HepG2 (cell line): ENCODE measurements around the gene MIGA2. TPM values are rescaled to one million over a fixed set of nuclear protein-coding genes. Genes with fewer than 3 reads are reported as not detected.

Source experiments
- CENPX ChIP-seq: sonication (generic); formaldehyde crosslinking; IDR thresholded peaks from 2 replicates; pipeline ENCODE4 v1.9.0; 2021; ENCODE audit warnings: mild to moderate bottlenecking, missing genetic modification reagents, moderate library complexity
- FOXO1 ChIP-seq: sonication (generic); formaldehyde crosslinking; IDR thresholded peaks from 2 replicates; pipeline ENCODE4 v1.4.0; 2020; ENCODE audit warnings: missing genetic modification reagents
- GATA4 ChIP-seq: sonication (generic); IDR thresholded peaks from 2 replicates; pipeline ENCODE4 v1.6.1; 2016; ENCODE audit warnings: antibody characterized with exemption, low read depth, borderline replicate concordance
- KAT7 ChIP-seq: IDR thresholded peaks from 2 replicates; pipeline ENCODE4 v1.6.1; 2018; ENCODE audit warnings: borderline replicate concordance, missing compliant biosample characterization
- KMT2B ChIP-seq: IDR thresholded peaks from 2 replicates; pipeline ENCODE4 v1.6.1; 2016; ENCODE audit warnings: missing genetic modification reagents, missing compliant biosample characterization
- PTBP1 ChIP-seq: fragments of 200-400 bp; formaldehyde crosslinking; IDR thresholded peaks from 2 replicates; pipeline ENCODE4 v1.6.1; 2018; ENCODE audit warnings: low read length, low read depth; ENCODE audit not compliant: poor library complexity, severe bottlenecking
- RAD21 ChIP-seq: fragments of 450-650 bp; formaldehyde crosslinking; IDR thresholded peaks from 2 replicates; pipeline ENCODE4 v1.5.0; 2020; ENCODE audit warnings: mild to moderate bottlenecking
- SIN3A ChIP-seq: IDR thresholded peaks from 2 replicates; pipeline ENCODE4 v1.6.1; 2011; ENCODE audit warnings: low read depth, mild to moderate bottlenecking, control low read depth, low read length, borderline replicate concordance
- TCF7 ChIP-seq: sonication (generic); IDR thresholded peaks from 2 replicates; pipeline ENCODE4 v1.6.1; 2016; ENCODE audit warnings: antibody characterized with exemption, low read depth
- TFAP4 ChIP-seq: sonication (generic); IDR thresholded peaks from 2 replicates; pipeline ENCODE4 v1.6.1; 2016; ENCODE audit warnings: low read depth, borderline replicate concordance
- TMF1 ChIP-seq: sonication (generic); formaldehyde crosslinking; IDR thresholded peaks from 2 replicates; pipeline ENCODE4 v1.8.1; 2022; ENCODE audit warnings: low read depth, missing genetic modification reagents
- TOE1 ChIP-seq: sonication (generic); formaldehyde crosslinking; IDR thresholded peaks from 2 replicates; pipeline ENCODE4 v1.4.0; 2020; ENCODE audit warnings: mild to moderate bottlenecking, missing genetic modification reagents
- ZHX1 ChIP-seq: sonication (generic); formaldehyde crosslinking; IDR thresholded peaks from 2 replicates; pipeline ENCODE4 v1.8.1; 2022; ENCODE audit warnings: low read depth, mild to moderate bottlenecking, missing genetic modification reagents
- ZNF264 ChIP-seq: sonication (generic); formaldehyde crosslinking; IDR thresholded peaks from 2 replicates; pipeline ENCODE4 v1.4.0; 2020; ENCODE audit warnings: missing genetic modification reagents
- ZNF329 ChIP-seq: sonication (generic); formaldehyde crosslinking; IDR thresholded peaks from 2 replicates; pipeline ENCODE4 v1.9.0; 2021; ENCODE audit warnings: low read depth, mild to moderate bottlenecking, missing genetic modification reagents
- ZNF343 ChIP-seq: sonication (generic); formaldehyde crosslinking; IDR thresholded peaks from 2 replicates; pipeline ENCODE4 v1.4.0; 2020; ENCODE audit warnings: mild to moderate bottlenecking, missing genetic modification reagents
- ZNF350 ChIP-seq: sonication (generic); formaldehyde crosslinking; IDR thresholded peaks from 2 replicates; pipeline ENCODE4 v1.4.0; 2020; ENCODE audit warnings: mild to moderate bottlenecking, low read depth, missing genetic modification reagents, borderline replicate concordance
- ZNF354B ChIP-seq: sonication (generic); formaldehyde crosslinking; IDR thresholded peaks from 2 replicates; pipeline ENCODE4 v1.8.0; 2022; ENCODE audit warnings: mild to moderate bottlenecking, missing genetic modification reagents
- ZNF616 ChIP-seq: sonication (generic); formaldehyde crosslinking; IDR thresholded peaks from 2 replicates; pipeline ENCODE4 v1.5.0; 2020; ENCODE audit warnings: low read depth, mild to moderate bottlenecking, missing genetic modification reagents
- ZNF619 ChIP-seq: sonication (generic); formaldehyde crosslinking; IDR thresholded peaks from 2 replicates; pipeline ENCODE4 v1.4.0; 2020; ENCODE audit warnings: mild to moderate bottlenecking, missing genetic modification reagents
- ZNF629 ChIP-seq: sonication (generic); formaldehyde crosslinking; conservative IDR thresholded peaks from 2 replicates; pipeline ENCODE4 v1.5.0; 2020; ENCODE audit warnings: missing genetic modification reagents
- polyA plus RNA-seq, 8 experiments: library from polyadenylated mRNA; depleted of rRNA in 3 of 8; stranded (reverse) in 7 of 8; unstranded in 1 of 8; fragments of >200 nt; fragmentation: Illumina TruSeq in 4 of 8; extraction: Trizol in 4 of 8; gene quantifications; 2 replicates each; pipeline versions ENCODE4 v1.2.1 to v1.2.3, GENCODE V29; 2011 to 2016; ENCODE audit warnings: low read depth in 4 of 8, missing spikeins in 1 of 8, mixed read lengths in 1 of 8; ENCODE audit not compliant: insufficient read depth in 1 of 8
- total RNA-seq, 5 experiments: library from RNA; depleted of rRNA; stranded (reverse); fragments of >200 nt; fragmentation: Illumina TruSeq; extraction: Trizol; gene quantifications; 2 replicates each; pipeline ENCODE4 v1.2.3, GENCODE V29; 2016; ENCODE audit warnings: low read depth in 1 of 5
- TF ChIP-seq, protein P1 (sequence below), 2 experiments: sonication (generic) in 1 of 2; formaldehyde crosslinking in 1 of 2; IDR thresholded peaks; 2 replicates each; pipeline versions ENCODE4 v1.4.0 to v1.6.1; 2018 to 2020; ENCODE audit warnings: missing genetic modification reagents in 2 of 2, borderline replicate concordance in 1 of 2, low read depth in 1 of 2, mild to moderate bottlenecking in 1 of 2, missing biosample characterization in 1 of 2
- TF ChIP-seq, protein P2 (sequence below): sonication (generic); formaldehyde crosslinking; IDR thresholded peaks from 2 replicates; pipeline ENCODE4 v1.4.0; 2020; ENCODE audit warnings: missing genetic modification reagents

MIGA2 gene
- total and polyA plus RNA-seq, 2 of the 13 experiments (the other 11 are each of a cell fraction or from before 2014, with no cell fraction given) = 10.8 to 17.1 TPM

GRCh38 chr9:129081388-129081904 lies 45.0 kb downstream of the MIGA2 start (continued):
- TF ChIP-seq, protein P1, sequence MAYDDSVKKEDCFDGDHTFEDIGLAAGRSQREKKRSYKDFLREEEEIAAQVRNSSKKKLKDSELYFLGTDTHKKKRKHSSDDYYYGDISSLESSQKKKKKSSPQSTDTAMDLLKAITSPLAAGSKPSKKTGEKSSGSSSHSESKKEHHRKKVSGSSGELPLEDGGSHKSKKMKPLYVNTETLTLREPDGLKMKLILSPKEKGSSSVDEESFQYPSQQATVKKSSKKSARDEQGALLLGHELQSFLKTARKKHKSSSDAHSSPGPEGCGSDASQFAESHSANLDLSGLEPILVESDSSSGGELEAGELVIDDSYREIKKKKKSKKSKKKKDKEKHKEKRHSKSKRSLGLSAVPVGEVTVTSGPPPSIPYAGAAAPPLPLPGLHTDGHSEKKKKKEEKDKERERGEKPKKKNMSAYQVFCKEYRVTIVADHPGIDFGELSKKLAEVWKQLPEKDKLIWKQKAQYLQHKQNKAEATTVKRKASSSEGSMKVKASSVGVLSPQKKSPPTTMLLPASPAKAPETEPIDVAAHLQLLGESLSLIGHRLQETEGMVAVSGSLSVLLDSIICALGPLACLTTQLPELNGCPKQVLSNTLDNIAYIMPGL (CRISPR knock-in tag; IDR thresholded peaks at IDR 0.05; ENCODE audit: borderline replicate concordance in 1 of 2, low read depth in 1 of 2) = peak in 1 of 2 experiments; percentile 31; a peak in 1 of 4 replicates
- TF ChIP-seq ZNF343 = 0 out of 2 replicates have a peak, but pooled peaks have one; percentile 1
- TF ChIP-seq GATA4 = 0 out of 2 replicates have a peak, but pooled peaks have one; percentile 17
- TF ChIP-seq, protein P2, sequence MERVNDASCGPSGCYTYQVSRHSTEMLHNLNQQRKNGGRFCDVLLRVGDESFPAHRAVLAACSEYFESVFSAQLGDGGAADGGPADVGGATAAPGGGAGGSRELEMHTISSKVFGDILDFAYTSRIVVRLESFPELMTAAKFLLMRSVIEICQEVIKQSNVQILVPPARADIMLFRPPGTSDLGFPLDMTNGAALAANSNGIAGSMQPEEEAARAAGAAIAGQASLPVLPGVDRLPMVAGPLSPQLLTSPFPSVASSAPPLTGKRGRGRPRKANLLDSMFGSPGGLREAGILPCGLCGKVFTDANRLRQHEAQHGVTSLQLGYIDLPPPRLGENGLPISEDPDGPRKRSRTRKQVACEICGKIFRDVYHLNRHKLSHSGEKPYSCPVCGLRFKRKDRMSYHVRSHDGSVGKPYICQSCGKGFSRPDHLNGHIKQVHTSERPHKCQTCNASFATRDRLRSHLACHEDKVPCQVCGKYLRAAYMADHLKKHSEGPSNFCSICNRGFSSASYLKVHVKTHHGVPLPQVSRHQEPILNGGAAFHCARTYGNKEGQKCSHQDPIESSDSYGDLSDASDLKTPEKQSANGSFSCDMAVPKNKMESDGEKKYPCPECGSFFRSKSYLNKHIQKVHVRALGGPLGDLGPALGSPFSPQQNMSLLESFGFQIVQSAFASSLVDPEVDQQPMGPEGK (CRISPR knock-in tag) = no peak
- 0 out of 2 replicates have a peak, but pooled peaks have one; percentile 3 for TF ChIP-seq TMF1 (CRISPR knock-in tag)
- no peak for TF ChIP-seq CENPX (CRISPR knock-in tag)
- peak; percentile 60; the same call in 1 of the 2 replicates for TF ChIP-seq ZNF264 (CRISPR knock-in tag)
- TF ChIP-seq KAT7 (CRISPR knock-in tag) = no peak
- no peak for TF ChIP-seq TFAP4
- TF ChIP-seq FOXO1 (CRISPR knock-in tag) = 0 out of 2 replicates have a peak, but pooled peaks have one; percentile 9
- no peak for TF ChIP-seq ZNF616 (CRISPR knock-in tag)
- TF ChIP-seq ZNF329 (CRISPR knock-in tag) = no peak
- 0 out of 2 replicates have a peak, but pooled peaks have one; percentile 5 for TF ChIP-seq ZNF619
- TF ChIP-seq ZNF354B (CRISPR knock-in tag) = no peak
- 0 out of 2 replicates have a peak, but pooled peaks have one; percentile 64 for TF ChIP-seq ZHX1
- 0 out of 2 replicates have a peak, but pooled peaks have one; percentile 19 for TF ChIP-seq ZNF629
- TF ChIP-seq KMT2B (CRISPR knock-in tag) = 0 out of 2 replicates have a peak, but pooled peaks have one; percentile 5
- TF ChIP-seq RAD21 (CRISPR knock-in tag) = no peak
- 0 out of 2 replicates have a peak, but pooled peaks have one; percentile 8 for TF ChIP-seq SIN3A
- no peak for TF ChIP-seq TCF7
- TF ChIP-seq TOE1 = no peak
- TF ChIP-seq PTBP1 = no peak
- TF ChIP-seq ZNF350 = 0 out of 2 replicates have a peak, but pooled peaks have one; percentile 12
